ENCODE data around the gene CA10.

CA10 gene

GRCh38 chr17:52041123-52041617 lies 117.3 kb downstream of the CA10 start:
- DNase-seq: no peak

- no peak for DNase-seq
These were observed 122.1 kb downstream of the CA10 start for GRCh38 chr17:52036416-52036815.

DNA sequence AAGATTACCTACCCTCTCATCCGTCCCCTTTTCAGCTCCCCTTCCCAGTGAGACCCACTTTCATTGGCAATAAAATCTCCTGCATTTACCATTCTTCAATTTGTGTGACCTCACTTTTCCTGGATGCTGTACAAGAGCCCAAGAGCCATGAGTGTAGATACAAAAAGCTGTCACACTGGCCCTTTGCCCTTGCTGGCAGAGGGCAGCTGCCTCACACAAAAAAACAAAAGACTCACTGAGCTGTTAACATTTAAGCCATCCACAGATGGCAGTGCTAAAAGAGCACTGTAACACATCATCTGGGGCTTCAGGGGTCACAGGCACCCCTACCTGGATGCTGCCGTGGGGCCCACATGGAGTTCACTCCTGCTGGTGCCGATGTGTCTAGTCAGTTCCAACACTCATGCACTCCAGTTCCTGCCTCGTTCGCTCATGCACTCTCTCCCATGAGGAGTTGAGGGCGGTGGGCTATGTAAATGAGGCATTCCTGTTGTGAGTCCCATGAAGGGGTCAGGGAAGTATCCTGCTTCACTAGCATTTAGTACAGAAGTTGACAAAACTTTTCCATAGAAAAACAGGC lies 123.1 kb downstream of the CA10 start:
- no peak for DNase-seq

- no peak for DNase-seq
These were observed 126.1 kb downstream of the CA10 start for GRCh38 chr17:52032454-52032853.

GRCh38 chr17:52030052-52030451 lies 128.5 kb downstream of the CA10 start:
- DNase-seq: no peak

DNA sequence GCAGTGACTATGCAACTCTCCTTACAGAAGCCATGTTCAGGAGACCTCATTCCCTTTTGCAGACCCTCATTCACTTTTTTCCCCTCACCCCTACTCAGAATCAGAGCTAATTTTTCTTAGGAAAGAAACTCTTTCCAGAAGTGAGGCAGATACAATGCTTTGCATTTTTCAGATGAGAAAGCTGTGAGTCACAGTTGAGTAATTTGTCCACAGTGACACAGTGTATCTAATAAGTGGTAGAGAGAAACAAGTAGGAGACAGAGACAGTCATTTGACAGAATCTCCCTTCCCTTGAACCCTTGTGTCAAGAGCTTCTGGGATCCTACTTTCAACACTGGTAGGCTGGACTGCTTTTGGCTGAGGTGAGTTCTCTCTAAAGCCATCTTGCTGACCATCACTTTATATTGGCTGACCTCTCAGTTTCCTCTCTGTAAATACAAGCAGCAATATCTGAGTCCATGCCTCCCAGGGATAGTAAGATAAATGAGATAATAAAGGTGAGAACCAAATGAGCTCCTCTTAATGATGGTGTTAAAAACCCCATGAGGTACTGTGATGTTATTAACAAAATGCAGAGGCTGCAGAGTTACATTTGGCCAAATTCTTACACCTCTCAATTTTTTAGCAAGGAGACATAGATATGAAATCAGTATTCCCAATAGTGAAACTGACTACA lies 130.8 kb downstream of the CA10 start:
- no peak for DNase-seq

GRCh38 chr17:52027081-52027480 lies 131.4 kb downstream of the CA10 start:
- no peak for DNase-seq

DNA sequence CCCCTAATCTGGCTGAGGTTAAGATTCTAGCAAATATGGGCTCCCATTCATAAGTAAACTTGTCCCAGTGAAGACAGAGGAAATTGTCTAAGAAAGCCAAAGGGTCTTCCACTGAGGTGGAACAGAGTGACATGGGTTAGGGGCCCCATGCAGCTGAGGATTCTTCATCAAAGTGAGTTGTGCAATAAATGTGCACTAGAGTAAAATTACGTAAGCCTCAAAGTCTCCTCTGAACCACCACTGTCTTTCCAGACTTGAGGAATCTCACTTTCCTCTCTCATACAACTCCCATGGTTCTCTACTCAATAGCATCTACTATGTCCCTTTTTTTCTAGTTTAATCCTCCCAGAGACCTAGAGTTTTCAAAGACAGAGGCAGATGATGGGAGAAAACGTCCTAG lies 132.4 kb downstream of the CA10 start:
- no peak for DNase-seq

DNA sequence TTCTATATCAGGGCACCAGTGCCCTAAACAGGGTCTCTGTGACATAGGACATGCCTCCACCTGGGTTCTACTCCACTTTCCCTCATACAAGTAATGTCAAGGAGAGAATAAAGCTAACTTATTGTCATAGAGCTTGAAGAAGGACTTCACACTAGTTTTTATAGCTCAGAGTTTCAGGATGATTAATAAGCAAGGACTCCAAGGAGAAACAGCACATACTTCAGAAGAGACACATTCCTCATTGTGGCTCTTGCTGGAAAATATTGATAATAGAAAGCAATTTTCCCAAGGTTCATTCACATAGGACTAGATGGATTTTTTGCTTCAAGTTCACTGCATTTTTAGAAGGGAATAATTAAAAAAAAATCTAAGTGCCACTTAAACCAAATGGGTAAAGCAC lies 133.3 kb downstream of the CA10 start:
- DNase-seq: no peak

- DNase-seq: no peak
These were observed 134.1 kb downstream of the CA10 start for GRCh38 chr17:52024300-52024870.

GRCh38 chr17:52011064-52011463 lies 147.4 kb downstream of the CA10 start:
- DNase-seq: no peak

GRCh38 chr17:51999654-52000053 lies 158.9 kb downstream of the CA10 start:
- DNase-seq: no peak

DNA sequence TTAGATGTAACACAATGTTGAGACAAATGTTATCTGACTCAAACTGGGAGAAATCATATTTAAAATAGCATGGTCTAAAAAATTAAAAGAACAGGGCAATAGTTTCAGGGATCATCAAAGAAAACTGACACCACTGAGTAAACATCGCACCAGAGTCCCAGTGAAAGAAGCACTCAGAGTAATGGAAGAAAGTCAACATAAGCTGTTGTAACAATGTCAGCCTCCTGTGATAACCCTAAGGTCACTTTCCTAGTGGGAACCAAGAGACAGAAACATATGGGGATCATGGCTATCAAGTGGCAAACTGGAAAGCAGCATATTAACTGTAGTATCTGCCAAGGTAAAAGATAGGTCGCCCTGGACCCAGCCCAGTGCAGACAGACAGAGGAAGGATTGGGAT lies 160.8 kb downstream of the CA10 start:
- DNase-seq: no peak

DNA sequence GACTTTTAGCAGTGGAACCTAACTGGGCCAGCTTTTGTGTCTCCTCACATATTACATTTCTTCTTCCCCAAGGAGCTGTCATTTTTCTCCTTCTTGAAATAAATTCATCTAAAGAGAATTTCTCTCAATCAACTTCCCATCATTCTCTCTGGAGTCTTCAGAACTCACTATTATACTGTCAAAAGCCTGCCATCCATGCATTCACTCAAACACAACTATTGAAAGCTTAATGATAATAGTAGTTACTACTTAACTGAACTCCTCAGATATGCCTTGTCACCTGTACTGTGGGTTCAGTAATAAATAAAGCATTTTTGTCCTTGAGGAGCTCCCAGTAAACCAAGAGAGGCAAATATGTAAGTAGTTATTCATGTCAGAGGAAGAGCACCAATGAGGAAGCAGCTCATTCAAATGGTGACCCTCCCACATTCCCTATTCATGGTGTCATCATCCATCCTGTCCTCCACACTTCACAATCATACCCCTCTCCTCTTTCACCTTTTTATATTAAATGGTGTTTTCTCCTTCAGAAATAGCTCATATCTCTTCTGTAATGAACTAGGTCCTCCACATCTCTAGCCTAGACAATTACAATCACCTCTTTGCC lies 162.6 kb downstream of the CA10 start:
- no peak for DNase-seq

DNA sequence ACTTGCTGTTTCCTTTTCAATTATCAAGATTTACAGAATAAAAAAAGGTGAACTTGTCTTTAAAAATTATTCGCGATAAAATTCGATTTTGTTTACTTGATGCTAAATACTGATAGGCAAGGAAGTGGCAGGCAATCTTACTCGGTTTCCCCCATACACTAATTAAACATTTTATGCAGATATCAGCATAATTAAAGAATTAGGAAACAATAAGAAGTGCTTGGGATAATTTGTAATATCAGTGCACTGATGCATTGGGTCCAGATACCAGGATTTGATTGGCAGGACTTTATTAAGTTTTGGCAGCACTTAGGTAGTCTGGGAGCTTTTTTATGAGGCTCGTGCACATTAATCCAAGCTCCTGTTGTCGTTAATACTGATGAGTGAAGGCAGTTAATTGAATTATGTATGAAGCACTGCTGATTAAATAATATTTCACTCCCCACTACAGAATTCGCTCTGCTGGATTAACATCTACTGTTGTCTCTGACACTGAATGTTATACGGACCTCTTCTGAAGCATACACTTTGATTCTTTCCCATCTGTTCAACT lies 165.6 kb downstream of the CA10 start:
- no peak for DNase-seq

DNA sequence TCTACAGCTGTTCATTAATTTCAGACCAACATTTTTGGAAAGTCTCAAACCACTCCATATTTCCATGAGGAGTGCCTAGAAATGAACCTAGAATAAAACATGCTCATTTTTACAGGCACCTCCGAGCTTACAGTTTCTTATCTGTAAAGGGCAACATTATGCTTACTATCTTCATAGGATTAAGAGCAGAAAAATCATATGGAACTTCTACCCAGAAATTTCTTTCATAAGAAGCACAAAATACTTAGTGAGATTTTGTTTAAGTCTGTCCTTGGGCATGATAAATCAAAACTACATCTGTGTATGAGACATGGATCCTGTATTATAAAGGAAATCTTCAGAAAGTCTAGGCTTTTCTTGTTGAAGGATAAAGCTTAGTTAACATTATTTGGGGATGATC lies 187.4 kb downstream of the CA10 start:
- no peak for DNase-seq

- DNase-seq: no peak
These were observed 196.8 kb downstream of the CA10 start for GRCh38 chr17:51961689-51962088.

DNA sequence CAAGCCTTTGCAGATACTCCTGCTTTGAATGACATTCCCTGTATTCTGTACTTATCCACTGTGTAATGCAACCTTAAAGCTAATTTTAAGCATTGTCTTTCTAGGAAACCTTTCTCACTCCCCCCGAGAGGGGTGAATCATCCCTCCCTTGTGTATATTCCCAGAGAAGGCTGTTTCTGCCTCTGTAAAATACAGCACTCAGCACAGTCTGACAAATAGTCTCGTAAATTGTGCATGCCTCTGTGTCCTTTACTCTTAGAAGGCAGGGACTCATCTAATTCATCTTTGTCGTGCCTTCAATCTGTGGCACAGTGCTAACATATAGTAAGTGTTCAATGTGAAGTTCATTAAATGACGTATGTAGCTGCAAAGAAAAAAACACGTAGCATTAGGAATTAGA lies 200.7 kb downstream of the CA10 start:
- no peak for DNase-seq

GRCh38 chr17:51955245-51955644 lies 203.3 kb downstream of the CA10 start:
- DNase-seq: no peak

GRCh38 chr17:51954232-51954765 lies 204.2 kb downstream of the CA10 start:
- DNase-seq: no peak

GRCh38 chr17:51951741-51952140 lies 206.8 kb downstream of the CA10 start:
- no peak for DNase-seq

GRCh38 chr17:51948128-51948527 lies 210.4 kb downstream of the CA10 start:
- DNase-seq: no peak

DNA sequence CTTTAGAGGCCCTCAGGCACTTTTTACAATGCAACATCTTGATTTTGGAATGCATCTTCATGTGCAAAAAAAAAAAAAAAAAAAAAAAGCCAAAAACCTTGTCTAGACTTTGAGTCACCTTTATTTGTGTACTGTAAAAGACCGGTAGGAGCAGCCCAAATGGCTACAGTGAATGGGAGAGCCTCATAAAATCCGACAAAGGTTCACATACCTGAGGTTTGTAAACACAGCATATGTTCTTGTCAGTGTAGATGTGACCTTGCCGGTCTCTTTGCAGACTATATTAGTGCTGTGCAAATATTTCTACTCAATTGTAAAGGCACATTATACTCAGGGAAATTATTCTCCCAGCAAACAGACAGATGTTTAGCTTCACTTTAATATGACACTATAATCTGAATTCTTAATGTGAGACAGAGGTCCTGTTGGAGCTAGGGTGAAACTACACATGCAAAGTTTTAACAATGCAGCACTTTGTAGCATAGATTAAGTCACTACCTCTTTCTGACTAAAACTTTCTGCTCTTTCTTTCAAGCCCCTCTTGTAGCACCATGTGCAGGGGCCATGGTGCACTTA lies 211.3 kb downstream of the CA10 start:
- DNase-seq: no peak
